ENCODE results near the gene RAB10. TPM values are rescaled to one million over a fixed set of nuclear protein-coding genes. Genes with fewer than 3 reads are reported as not detected.
"Not testable (repeated sequence)": the region's sequence is repeated elsewhere in the genome, so short reads cannot be mapped to it uniquely, and the experiment has no call there.

The RAB10 gene
- total RNA-seq, 2 donors from 2014 or later: 73.9 to 80.8 TPM

DNA sequence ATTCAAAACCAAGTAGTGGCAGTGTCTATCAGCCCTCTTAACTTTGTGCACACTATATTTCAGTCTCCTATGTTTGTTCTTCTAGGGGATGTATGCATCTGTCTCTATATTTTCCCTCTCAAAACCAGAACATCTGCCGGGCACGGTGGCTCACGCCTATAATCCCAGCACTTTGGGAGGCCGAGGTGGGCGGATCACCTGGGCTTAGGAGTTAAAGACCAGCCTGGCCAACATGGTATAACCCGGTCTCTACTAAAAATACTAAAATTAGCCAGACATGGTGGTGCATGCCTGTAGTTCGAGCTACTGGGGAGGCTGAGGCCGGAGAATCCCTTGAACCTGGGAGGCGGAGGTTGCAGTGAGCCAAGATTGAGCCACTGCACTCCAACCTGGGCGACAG lies 129.1 kb downstream of the RAB10 start:
- DNase-seq (ENCODE audit: low spot score): no peak
- TF ChIP-seq, protein P1, sequence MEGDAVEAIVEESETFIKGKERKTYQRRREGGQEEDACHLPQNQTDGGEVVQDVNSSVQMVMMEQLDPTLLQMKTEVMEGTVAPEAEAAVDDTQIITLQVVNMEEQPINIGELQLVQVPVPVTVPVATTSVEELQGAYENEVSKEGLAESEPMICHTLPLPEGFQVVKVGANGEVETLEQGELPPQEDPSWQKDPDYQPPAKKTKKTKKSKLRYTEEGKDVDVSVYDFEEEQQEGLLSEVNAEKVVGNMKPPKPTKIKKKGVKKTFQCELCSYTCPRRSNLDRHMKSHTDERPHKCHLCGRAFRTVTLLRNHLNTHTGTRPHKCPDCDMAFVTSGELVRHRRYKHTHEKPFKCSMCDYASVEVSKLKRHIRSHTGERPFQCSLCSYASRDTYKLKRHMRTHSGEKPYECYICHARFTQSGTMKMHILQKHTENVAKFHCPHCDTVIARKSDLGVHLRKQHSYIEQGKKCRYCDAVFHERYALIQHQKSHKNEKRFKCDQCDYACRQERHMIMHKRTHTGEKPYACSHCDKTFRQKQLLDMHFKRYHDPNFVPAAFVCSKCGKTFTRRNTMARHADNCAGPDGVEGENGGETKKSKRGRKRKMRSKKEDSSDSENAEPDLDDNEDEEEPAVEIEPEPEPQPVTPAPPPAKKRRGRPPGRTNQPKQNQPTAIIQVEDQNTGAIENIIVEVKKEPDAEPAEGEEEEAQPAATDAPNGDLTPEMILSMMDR (IDR thresholded peaks at IDR 0.05): no peak

DNA sequence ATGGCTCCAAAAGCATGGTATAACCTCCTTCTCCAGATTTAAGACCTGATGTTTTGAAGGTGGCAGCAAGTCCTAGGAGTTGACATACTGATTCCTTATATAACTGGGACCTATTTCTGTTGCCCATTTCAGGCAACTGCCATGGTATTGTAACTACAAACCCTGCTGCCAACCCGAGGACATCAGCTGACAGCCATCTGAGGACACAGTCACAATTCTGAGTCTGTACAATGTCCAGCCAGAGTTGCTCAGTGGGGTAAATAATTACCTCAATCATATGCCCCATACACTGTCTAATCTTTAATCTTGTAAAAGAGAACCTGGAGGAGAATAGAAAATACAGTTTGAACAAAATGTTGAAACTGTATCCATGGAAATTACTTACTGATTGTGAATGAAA lies 130.3 kb downstream of the RAB10 start:
- Histone ChIP-seq H3K27me3 (replicated peaks; ENCODE audit: insufficient read depth) (no peaks in the 10 kb centered on the region), H3K4me3 (no peak overlapping the region), H3K36me3 (no peaks in the 10 kb centered on the region), H3K4me1 (ENCODE audit: control insufficient read depth in 1 of 2, low read depth in 2 of 2) (no peaks in the 10 kb centered on the region), H3K9me3 (no peaks in the 10 kb centered on the region), H3K27ac (no peak overlapping the region)
- no peak for ATAC-seq (ENCODE audit: insufficient number of reproducible peaks, low FRiP score, low read depth)
- TF ChIP-seq, protein P1 (IDR thresholded peaks at IDR 0.05): no peak
- no peak for DNase-seq (ENCODE audit: low spot score)

More for the DNA sequence above, 129.1 kb downstream of the RAB10 start:
- Histone ChIP-seq H3K9me3 (no peaks in the 10 kb centered on the region), H3K4me3 (no peak overlapping the region), H3K36me3 (no peaks in the 10 kb centered on the region), H3K4me1 (ENCODE audit: control insufficient read depth in 1 of 2, low read depth in 2 of 2) (no peaks in the 10 kb centered on the region), H3K27ac (no peak overlapping the region), H3K27me3 (replicated peaks; ENCODE audit: insufficient read depth) (no peaks in the 10 kb centered on the region)
- no peak for ATAC-seq (ENCODE audit: insufficient number of reproducible peaks, low FRiP score, low read depth)

DNA sequence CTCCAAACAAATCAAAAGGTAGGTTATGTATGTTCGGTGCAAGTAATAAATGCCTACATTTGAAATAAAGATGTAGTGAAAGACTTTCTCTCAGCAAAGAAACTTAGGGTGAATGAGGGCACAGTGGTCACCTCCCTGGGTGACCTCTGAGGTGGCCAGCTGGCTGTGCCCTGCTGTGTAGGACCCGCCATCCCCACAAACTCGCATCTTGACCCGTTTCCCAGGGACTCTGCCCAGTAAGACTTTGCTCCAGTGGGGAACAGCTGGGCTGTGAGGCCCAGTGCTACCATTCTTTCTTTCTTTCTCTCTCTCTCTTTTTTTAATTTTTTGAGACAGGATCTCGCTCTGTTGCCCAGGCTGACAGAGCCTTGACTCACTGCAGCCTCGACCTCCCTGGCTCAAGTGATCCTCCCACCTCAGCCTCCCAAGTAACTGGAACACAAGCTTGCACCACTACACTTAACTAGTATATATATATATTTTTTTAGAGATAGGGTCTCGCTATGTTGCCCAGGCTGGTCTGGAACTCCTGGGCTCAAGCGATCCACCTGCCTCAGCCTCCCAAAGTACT lies 130.8 kb downstream of the RAB10 start:
- ATAC-seq (ENCODE audit: insufficient number of reproducible peaks, low FRiP score, low read depth) (no peak), DNase-seq (ENCODE audit: low spot score) (no peak)
- Histone ChIP-seq H3K4me3 (no peak overlapping the region), H3K36me3 (no peaks in the 10 kb centered on the region), H3K27ac (no peak overlapping the region), H3K27me3 (replicated peaks; ENCODE audit: insufficient read depth) (no peaks in the 10 kb centered on the region), H3K4me1 (ENCODE audit: control insufficient read depth in 1 of 2, low read depth in 2 of 2) (no peaks in the 10 kb centered on the region), H3K9me3 (no peaks in the 10 kb centered on the region)
- TF ChIP-seq, protein P1 (IDR thresholded peaks at IDR 0.05): no peak

DNA sequence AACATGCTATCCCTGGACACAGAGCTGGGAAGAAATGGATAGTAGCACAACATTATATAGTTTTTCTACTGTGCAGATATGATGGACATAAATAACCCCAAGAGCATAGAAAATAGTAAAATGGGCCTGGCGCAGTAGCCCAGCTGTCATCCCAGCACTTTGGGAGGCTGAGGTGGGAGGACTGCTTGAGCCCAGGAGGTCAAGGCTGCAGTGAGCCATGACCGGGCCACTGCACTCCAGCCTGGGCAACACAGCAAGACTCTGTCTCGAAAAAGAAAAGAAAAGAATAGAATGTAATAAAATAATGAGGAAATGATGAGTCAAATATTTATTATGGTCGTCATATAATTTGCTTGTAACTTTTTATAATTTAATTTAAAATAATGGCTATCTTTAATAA lies 131.5 kb downstream of the RAB10 start:
- no peak for DNase-seq (ENCODE audit: low spot score)
- TF ChIP-seq, protein P1 (IDR thresholded peaks at IDR 0.05): no peak
- no peaks in the 10 kb centered on the region for H3K9me3 ChIP-seq
- no peak overlapping the region for H3K4me3 ChIP-seq
- no peaks in the 10 kb centered on the region for H3K4me1 ChIP-seq (ENCODE audit: control insufficient read depth in 1 of 2, low read depth in 2 of 2)
- no peak for ATAC-seq (ENCODE audit: insufficient number of reproducible peaks, low FRiP score, low read depth)
- no peak overlapping the region for H3K27ac ChIP-seq
- no peaks in the 10 kb centered on the region for H3K27me3 ChIP-seq (replicated peaks; ENCODE audit: insufficient read depth)
- no peaks in the 10 kb centered on the region for H3K36me3 ChIP-seq

DNA sequence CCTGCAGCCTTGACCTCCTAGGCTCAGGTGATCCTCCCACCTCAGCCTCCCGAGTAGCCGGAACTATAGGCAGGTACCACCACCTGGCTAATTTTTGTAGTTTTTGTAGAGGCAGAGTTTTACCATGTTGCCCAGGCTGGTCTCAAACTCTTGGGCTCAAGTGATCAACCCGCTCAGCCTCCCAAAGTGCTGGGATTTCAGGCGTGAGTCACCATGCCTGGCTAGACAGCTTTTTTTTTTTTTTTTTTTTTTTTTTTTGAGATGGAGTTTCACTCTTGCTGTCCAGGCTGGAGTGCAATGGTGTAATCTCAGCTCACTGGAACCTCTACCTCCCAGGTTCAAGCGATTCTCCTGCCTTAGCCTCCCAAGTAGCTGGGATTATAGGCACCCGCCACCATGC lies 132.7 kb downstream of the RAB10 start:
- H3K36me3 ChIP-seq; H3K4me1 ChIP-seq (ENCODE audit: control insufficient read depth in 1 of 2, low read depth in 2 of 2); ATAC-seq (ENCODE audit: insufficient number of reproducible peaks, low FRiP score, low read depth); H3K9me3 ChIP-seq; H3K4me3 ChIP-seq; DNase-seq (ENCODE audit: low spot score); H3K27me3 ChIP-seq (replicated peaks; ENCODE audit: insufficient read depth); H3K27ac ChIP-seq: not testable (repeated sequence)

DNA sequence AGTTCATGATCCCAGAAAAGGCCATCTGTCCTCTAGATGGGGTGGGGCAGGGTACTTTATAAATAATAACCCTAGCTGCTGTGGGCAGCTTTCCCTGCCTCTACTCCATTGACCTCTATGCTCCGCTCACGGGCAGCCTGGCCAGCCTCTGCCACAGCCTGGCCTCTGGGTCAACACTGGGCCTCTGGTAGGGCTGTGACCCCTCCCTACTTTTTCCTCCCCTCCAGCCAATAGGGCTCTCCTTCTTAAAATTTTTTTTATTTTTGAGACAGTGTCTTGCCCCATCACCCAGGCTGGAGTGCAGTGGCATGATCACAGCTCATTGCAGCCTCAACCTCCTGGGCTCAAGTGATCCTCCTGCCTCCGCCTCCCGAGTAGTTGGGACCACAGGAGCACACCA lies 134.9 kb downstream of the RAB10 start:
- Histone ChIP-seq H3K4me1 (ENCODE audit: control insufficient read depth in 1 of 2, low read depth in 2 of 2) (peaks cover 6 to 8% of the 10 kb centered on the region in 2 donors), H3K4me3 (no peak overlapping the region), H3K27ac (no peak overlapping the region), H3K27me3 (replicated peaks; ENCODE audit: insufficient read depth) (peaks cover 1% of the 10 kb centered on the region), H3K9me3 (no peaks in the 10 kb centered on the region), H3K36me3 (no peaks in the 10 kb centered on the region)
- no peak for ATAC-seq (ENCODE audit: insufficient number of reproducible peaks, low FRiP score, low read depth)
- TF ChIP-seq, protein P1 (IDR thresholded peaks at IDR 0.05): no peak
- DNase-seq (ENCODE audit: low spot score): no peak
